Trophoblast cell (in vitro differentiated cells and primary cell): ENCODE measurements around the gene ADARB2.

Experiments used
- DNase-seq, 2 donors: peaks; one replicate each; pipeline ENCODE4 v3.0.0-alpha.2; 2016
- H2AFZ ChIP-seq: 2 replicates; pipeline ENCODE4 v1.6.1; 2013; ENCODE audit warnings: low read length, moderate library complexity, mild to moderate bottlenecking; ENCODE audit not compliant: insufficient read depth, poor library complexity
- H2AK5ac ChIP-seq: 2 replicates; pipeline ENCODE4 v1.6.1; 2013; ENCODE audit warnings: mild to moderate bottlenecking, low read length
- H2BK120ac ChIP-seq: 2 replicates; pipeline ENCODE4 v1.6.1; 2013; ENCODE audit warnings: low read length, mild to moderate bottlenecking, moderate library complexity; ENCODE audit not compliant: insufficient read depth, poor library complexity
- H2BK12ac ChIP-seq: 2 replicates; pipeline ENCODE4 v1.6.1; 2013; ENCODE audit warnings: mild to moderate bottlenecking, low read length, moderate library complexity
- H2BK5ac ChIP-seq: 2 replicates; pipeline ENCODE4 v1.6.1; 2013; ENCODE audit warnings: low read length, low read depth, moderate library complexity, mild to moderate bottlenecking; ENCODE audit not compliant: poor library complexity
- H3K14ac ChIP-seq: 2 replicates; pipeline ENCODE4 v1.6.1; 2013; ENCODE audit warnings: mild to moderate bottlenecking, low read length
- H3K18ac ChIP-seq: 2 replicates; pipeline ENCODE4 v1.6.1; 2013; ENCODE audit warnings: mild to moderate bottlenecking, low read length
- H3K23ac ChIP-seq: 2 replicates; pipeline ENCODE4 v1.6.1; 2013; ENCODE audit warnings: low read length
- H3K27ac ChIP-seq: 2 replicates; pipeline ENCODE4 v1.5.1; 2013; ENCODE audit warnings: low read depth, mild to moderate bottlenecking, inconsistent platforms, low read length, moderate library complexity
- H3K27me3 ChIP-seq: 2 replicates; pipeline ENCODE4 v1.6.1; 2013; ENCODE audit warnings: inconsistent platforms, mild to moderate bottlenecking, low read length, moderate library complexity; ENCODE audit not compliant: insufficient read depth
- H3K36me3 ChIP-seq, 2 experiments: 1 replicate in 1 of 2; 2 replicates in 1 of 2; pipeline ENCODE4 v1.6.1; 2013; ENCODE audit warnings: low read length in 2 of 2, mild to moderate bottlenecking in 2 of 2, moderate library complexity in 1 of 2; ENCODE audit not compliant: insufficient read depth in 2 of 2, control insufficient read depth in 1 of 2
- H3K4ac ChIP-seq: 2 replicates; pipeline ENCODE4 v1.6.1; 2013; ENCODE audit warnings: low read depth, mild to moderate bottlenecking, low read length, moderate library complexity
- H3K4me1 ChIP-seq, 2 experiments: 1 replicate in 1 of 2; 2 replicates in 1 of 2; pipeline ENCODE4 v1.6.1; 2013; ENCODE audit warnings: low read length in 2 of 2, mild to moderate bottlenecking in 2 of 2, moderate library complexity in 1 of 2; ENCODE audit not compliant: insufficient read depth in 2 of 2, control insufficient read depth in 1 of 2
- H3K4me2 ChIP-seq: 2 replicates; pipeline ENCODE4 v1.6.1; 2013; ENCODE audit warnings: inconsistent platforms, mild to moderate bottlenecking, low read length, moderate library complexity
- H3K4me3 ChIP-seq: 2 replicates; pipeline ENCODE4 v1.5.1; 2013; ENCODE audit warnings: mild to moderate bottlenecking, low read depth, low read length, inconsistent platforms
- H3K79me1 ChIP-seq: one replicate; pipeline ENCODE4 v1.6.1; 2013; ENCODE audit warnings: low read length
- H3K79me2 ChIP-seq: 2 replicates; pipeline ENCODE4 v1.6.1; 2013; ENCODE audit warnings: low read length, mild to moderate bottlenecking; ENCODE audit not compliant: control insufficient read depth, insufficient read depth, poor library complexity
- H3K9ac ChIP-seq: 2 replicates; pipeline ENCODE4 v1.6.1; 2013; ENCODE audit warnings: mild to moderate bottlenecking, low read length
- H3K9me3 ChIP-seq: 2 replicates; pipeline ENCODE4 v1.6.1; 2013; ENCODE audit warnings: low read depth, mild to moderate bottlenecking, control low read depth, inconsistent platforms, low read length; ENCODE audit not compliant: insufficient read depth
- H4K12ac ChIP-seq: 2 replicates; pipeline ENCODE4 v1.6.1; 2013; ENCODE audit warnings: low read depth, mild to moderate bottlenecking, low read length, moderate library complexity
- H4K8ac ChIP-seq: 2 replicates; pipeline ENCODE4 v1.6.1; 2013; ENCODE audit warnings: low read depth, mild to moderate bottlenecking, low read length, moderate library complexity
- H4K91ac ChIP-seq: one replicate; pipeline ENCODE4 v1.6.1; 2013; ENCODE audit warnings: low read depth, mild to moderate bottlenecking, low read length, moderate library complexity
- WGBS: extraction: QIAGEN DNeasy Blood & Tissue Kit; methylation state at CpG from one replicate; pipeline ENCODE4 v1.1.7; 2013; ENCODE audit warnings: missing lambda C conversion rate; ENCODE audit not compliant: insufficient read length, insufficient coverage; ENCODE audit errors: extremely low coverage; 5-methylcytosine and 5-hydroxymethylcytosine counted together

ADARB2 gene

DNA sequence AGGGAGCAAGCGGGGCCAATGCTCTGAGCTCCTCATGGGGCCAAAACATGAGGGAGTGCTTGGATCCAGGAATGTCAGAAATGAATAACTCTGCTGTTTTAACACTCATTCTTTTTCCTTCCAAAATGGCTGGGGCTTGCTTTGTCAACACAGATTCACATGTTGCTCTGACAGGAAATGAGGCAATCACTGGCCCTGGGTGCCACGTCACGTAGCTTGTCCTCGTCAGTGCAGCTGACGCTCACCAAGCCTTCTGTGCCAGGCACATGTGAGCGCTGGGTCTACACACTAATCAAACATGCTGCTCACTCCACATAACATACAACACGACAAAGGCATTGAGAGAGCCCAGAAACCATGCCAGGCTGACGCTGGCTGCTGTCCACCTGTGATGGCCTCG, 482.2 kb downstream of the ADARB2 start:
- no peak overlapping the region for H2AK5ac ChIP-seq
- H3K14ac ChIP-seq: no peak overlapping the region
- no peak overlapping the region for H3K23ac ChIP-seq
- no peak overlapping the region for H2BK12ac ChIP-seq
- H3K79me1 ChIP-seq: no peaks in the 10 kb centered on the region
- H3K9ac ChIP-seq: no peak overlapping the region
- H4K8ac ChIP-seq: no peak overlapping the region
- H4K91ac ChIP-seq: no peak overlapping the region
- no peak overlapping the region for H2AFZ ChIP-seq
- no peaks in the 10 kb centered on the region for H3K27me3 ChIP-seq
- no CpG with 5 or more reads among the region's 9 CpGs for WGBS
- no peak overlapping the region for H2BK5ac ChIP-seq
- no peak overlapping the region for H2BK120ac ChIP-seq
- no peak overlapping the region for H4K12ac ChIP-seq
- no peaks in the 10 kb centered on the region for H3K36me3 ChIP-seq
- peaks cover 4% of the 10 kb centered on the region for H3K9me3 ChIP-seq
- no peaks in the 10 kb centered on the region for H3K79me2 ChIP-seq
- no peaks in the 10 kb centered on the region for H3K4me1 ChIP-seq
- no peak overlapping the region for H3K4me2 ChIP-seq
- no peak overlapping the region for H3K4ac ChIP-seq
- H3K4me3 ChIP-seq: peak overlapping the region; percentile 6
- no peak for DNase-seq
- no peak overlapping the region for H3K27ac ChIP-seq
- H3K18ac ChIP-seq: no peak overlapping the region

DNA sequence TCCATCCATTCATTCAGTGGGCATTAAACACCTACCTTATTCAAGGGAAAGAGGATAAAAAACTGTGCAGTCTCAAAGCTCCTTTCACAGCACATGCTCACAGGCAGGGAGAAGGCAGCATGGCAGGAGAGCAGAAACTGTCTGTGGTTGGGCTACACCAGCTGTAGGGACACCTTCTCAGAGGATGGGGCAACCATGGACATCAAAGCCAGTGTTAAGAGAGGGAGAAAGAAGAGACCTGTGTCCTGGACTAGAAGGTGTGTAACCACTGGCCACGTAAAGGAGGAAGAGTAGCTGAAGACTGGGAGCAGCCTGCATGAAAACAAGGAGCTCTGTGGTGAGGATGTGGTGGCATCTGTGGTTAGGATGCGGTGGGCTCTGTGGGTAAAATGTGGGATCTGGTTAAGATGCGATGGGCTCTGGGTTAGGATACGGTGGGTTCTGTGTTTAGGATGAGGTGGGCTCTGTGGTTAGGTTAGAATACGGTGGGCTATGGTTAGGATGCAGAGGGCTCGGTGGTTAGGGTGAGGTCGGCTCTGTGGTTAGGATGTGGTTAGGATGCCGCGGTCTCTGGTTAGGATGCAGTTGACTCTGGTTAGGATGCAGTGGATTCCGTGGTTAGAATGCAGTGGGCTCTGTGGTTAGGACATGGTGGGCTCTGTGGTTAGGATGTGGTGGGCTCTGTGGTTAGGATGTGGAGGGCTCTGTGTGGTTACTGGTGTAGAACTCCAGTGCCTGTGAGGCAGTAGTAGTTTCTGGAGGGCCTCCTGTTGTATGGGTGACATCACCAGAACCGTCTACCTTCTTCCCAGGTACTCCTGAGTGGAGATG, 483.6 kb downstream of the ADARB2 start:
- no peak for DNase-seq
- H2AK5ac ChIP-seq: no peak overlapping the region
- no peak overlapping the region for H4K91ac ChIP-seq
- H2BK120ac ChIP-seq: no peak overlapping the region
- H3K27me3 ChIP-seq: no peaks in the 10 kb centered on the region
- H3K4me1 ChIP-seq: no peaks in the 10 kb centered on the region
- H3K4me2 ChIP-seq: no peak overlapping the region
- H2BK12ac ChIP-seq: no peak overlapping the region
- H2AFZ ChIP-seq: no peak overlapping the region
- H3K27ac ChIP-seq: no peak overlapping the region
- no peak overlapping the region for H3K4ac ChIP-seq
- no peak overlapping the region for H4K12ac ChIP-seq
- H3K36me3 ChIP-seq: no peaks in the 10 kb centered on the region
- H2BK5ac ChIP-seq: no peak overlapping the region
- H3K14ac ChIP-seq: no peak overlapping the region
- WGBS: no CpG with 5 or more reads among the region's 11 CpGs
- H3K18ac ChIP-seq: no peak overlapping the region
- H3K9ac ChIP-seq: no peak overlapping the region
- H3K79me1 ChIP-seq: no peaks in the 10 kb centered on the region
- no peak overlapping the region for H3K23ac ChIP-seq
- peaks cover 4% of the 10 kb centered on the region for H3K9me3 ChIP-seq
- no peaks in the 10 kb centered on the region for H3K79me2 ChIP-seq
- no peak overlapping the region for H4K8ac ChIP-seq
- no peak overlapping the region for H3K4me3 ChIP-seq

GRCh38 chr10:1251769-1252168, 485.6 kb downstream of the ADARB2 start:
- H3K79me1 ChIP-seq: no peaks in the 10 kb centered on the region
- no peak overlapping the region for H3K27ac ChIP-seq
- H3K4me1 ChIP-seq: no peaks in the 10 kb centered on the region
- no peak overlapping the region for H4K12ac ChIP-seq
- no peak overlapping the region for H3K14ac ChIP-seq
- H3K4me2 ChIP-seq: no peak overlapping the region
- no peak overlapping the region for H2BK120ac ChIP-seq
- no peaks in the 10 kb centered on the region for H3K27me3 ChIP-seq
- H2BK5ac ChIP-seq: no peak overlapping the region
- no peak overlapping the region for H2AFZ ChIP-seq
- H3K4me3 ChIP-seq: no peak overlapping the region
- no peak overlapping the region for H2AK5ac ChIP-seq
- no peak overlapping the region for H3K9ac ChIP-seq
- H3K18ac ChIP-seq: no peak overlapping the region
- no peaks in the 10 kb centered on the region for H3K79me2 ChIP-seq
- H3K9me3 ChIP-seq: peaks cover 4% of the 10 kb centered on the region
- DNase-seq: no peak
- no peak overlapping the region for H4K91ac ChIP-seq
- no peaks in the 10 kb centered on the region for H3K36me3 ChIP-seq
- no peak overlapping the region for H3K23ac ChIP-seq
- no peak overlapping the region for H3K4ac ChIP-seq
- no CpG with 5 or more reads among the region's 3 CpGs for WGBS
- H2BK12ac ChIP-seq: no peak overlapping the region
- no peak overlapping the region for H4K8ac ChIP-seq

GRCh38 chr10:1249142-1249920, 488.0 kb downstream of the ADARB2 start:
- H3K79me2 ChIP-seq: no peaks in the 10 kb centered on the region
- DNase-seq: no peak
- no peaks in the 10 kb centered on the region for H3K36me3 ChIP-seq
- H3K18ac ChIP-seq: no peak overlapping the region
- H3K27ac ChIP-seq: no peak overlapping the region
- H3K4me1 ChIP-seq: no peaks in the 10 kb centered on the region
- H3K4ac ChIP-seq: no peak overlapping the region
- no peak overlapping the region for H4K91ac ChIP-seq
- H3K9ac ChIP-seq: no peak overlapping the region
- H3K4me3 ChIP-seq: no peak overlapping the region
- H3K23ac ChIP-seq: no peak overlapping the region
- H3K27me3 ChIP-seq: no peaks in the 10 kb centered on the region
- no peak overlapping the region for H2AK5ac ChIP-seq
- H4K12ac ChIP-seq: no peak overlapping the region
- H2BK12ac ChIP-seq: no peak overlapping the region
- no peaks in the 10 kb centered on the region for H3K79me1 ChIP-seq
- H2BK120ac ChIP-seq: no peak overlapping the region
- no peak overlapping the region for H3K4me2 ChIP-seq
- no CpG with 5 or more reads among the region's 7 CpGs for WGBS
- peaks cover 7% of the 10 kb centered on the region for H3K9me3 ChIP-seq
- H4K8ac ChIP-seq: no peak overlapping the region
- no peak overlapping the region for H2AFZ ChIP-seq
- no peak overlapping the region for H3K14ac ChIP-seq
- no peak overlapping the region for H2BK5ac ChIP-seq
